H1 (cell line): ENCODE results near the gene PFKFB1. TPM values are rescaled to one million over a fixed set of nuclear protein-coding genes. Genes with fewer than 3 reads are reported as not detected.

ENCODE experiments used
- CTCF ChIA-PET: fragments of 300-600 bp; sonication (Branson Sonifier 250); formaldehyde crosslinking; loops from one replicate; lab custom pipeline; 2021; ENCODE audit not compliant: partially characterized antibody; lab: Charles Lee
- POLR2A ChIA-PET: fragments of 300-600 bp; sonication (Branson Sonifier 250); formaldehyde crosslinking; loops from one replicate; lab custom pipeline; 2021; ENCODE audit warnings: inconsistent platforms; ENCODE audit not compliant: partially characterized antibody; lab: Charles Lee
- DNase-seq, 2 experiments: peaks; one replicate each; pipeline versions ENCODE4 v3.0.0 to v3.0.0-alpha.2; 2010 to 2022; ENCODE audit warnings: low spot score in 2 of 2, low read depth in 1 of 2, mixed read lengths in 1 of 2
- FAIRE-seq: peaks from 2 replicates; lab custom pipeline; 2011; peaks lifted over from hg19 to GRCh38; lab: Jason Lieb, UNC
- H2AFZ ChIP-seq: 2 replicates; pipeline ENCODE4 v1.8.1; 2012; ENCODE audit warnings: low read length, inconsistent platforms
- H2AK5ac ChIP-seq: 2 replicates; pipeline ENCODE4 v1.6.1; 2013; ENCODE audit warnings: low read depth, low read length
- H2BK120ac ChIP-seq: replicated peaks from 2 replicates; pipeline ENCODE3; 2013; ENCODE audit warnings: low read depth, low read length, inconsistent platforms
- H2BK12ac ChIP-seq: 2 replicates; pipeline ENCODE4 v1.6.1; 2013; ENCODE audit warnings: low read depth, low read length
- H2BK15ac ChIP-seq: 2 replicates; pipeline ENCODE4 v1.6.1; 2013; ENCODE audit warnings: low read length
- H2BK20ac ChIP-seq: 2 replicates; pipeline ENCODE4 v1.6.1; 2013; ENCODE audit warnings: low read length
- H2BK5ac ChIP-seq: 2 replicates; pipeline ENCODE4 v1.6.1; 2013; ENCODE audit warnings: low read depth, low read length
- H3K14ac ChIP-seq: 2 replicates; pipeline ENCODE4 v1.6.1; 2013; ENCODE audit warnings: inconsistent platforms; ENCODE audit not compliant: insufficient read length
- H3K18ac ChIP-seq: 2 replicates; pipeline ENCODE4 v1.6.1; 2013; ENCODE audit warnings: low read length; ENCODE audit errors: extremely low read depth
- H3K23ac ChIP-seq: 2 replicates; pipeline ENCODE4 v1.6.1; 2013; ENCODE audit warnings: inconsistent platforms; ENCODE audit not compliant: insufficient read length
- H3K23me2 ChIP-seq: 2 replicates; pipeline ENCODE4 v1.6.1; 2013; ENCODE audit warnings: low read depth, low read length
- H3K27ac ChIP-seq: 2 replicates; pipeline ENCODE4 v1.6.1; 2011; ENCODE audit warnings: low read depth, low read length, inconsistent platforms
- H3K27me3 ChIP-seq, 4 experiments: replicated peaks in 1 of 4; 1 replicate in 1 of 4; 2 replicates in 3 of 4; pipeline versions ENCODE4 v1.6.1 to v1.8.1; 2011 to 2013; ENCODE audit warnings: low read length in 3 of 4, mild to moderate bottlenecking in 3 of 4, inconsistent platforms in 2 of 4, mixed read lengths in 2 of 4, moderate library complexity in 1 of 4; ENCODE audit not compliant: control insufficient read depth in 3 of 4, insufficient read depth in 3 of 4; ENCODE audit errors: extremely low read depth in 1 of 4
- H3K36me3 ChIP-seq, 4 experiments: 2 replicates each; pipeline versions ENCODE4 v1.6.1 to v1.8.1; 2011 to 2013; ENCODE audit warnings: mild to moderate bottlenecking in 4 of 4, low read length in 3 of 4, moderate library complexity in 2 of 4, control low read depth in 1 of 4, inconsistent platforms in 1 of 4; ENCODE audit not compliant: insufficient read depth in 4 of 4, control insufficient read depth in 2 of 4
- H3K4ac ChIP-seq: replicated peaks from 2 replicates; pipeline ENCODE3; 2013; ENCODE audit warnings: low read length, low read depth, mixed read lengths, inconsistent platforms; ENCODE audit not compliant: insufficient read length
- H3K4me1 ChIP-seq, 4 experiments: replicated peaks in 1 of 4; 1 replicate in 1 of 4; 2 replicates in 3 of 4; pipeline versions ENCODE4 v1.6.1 to v1.8.1; 2011 to 2013; ENCODE audit warnings: low read length in 3 of 4, inconsistent platforms in 2 of 4, mixed read lengths in 1 of 4; ENCODE audit not compliant: insufficient read depth in 4 of 4, control insufficient read depth in 3 of 4
- H3K4me2 ChIP-seq, 2 experiments: 2 replicates each; pipeline versions ENCODE4 v1.6.1 to v1.8.1; 2011 to 2013; ENCODE audit warnings: low read depth in 2 of 2, low read length in 2 of 2, control low read depth in 1 of 2, inconsistent platforms in 1 of 2, mild to moderate bottlenecking in 1 of 2; ENCODE audit not compliant: insufficient read depth in 1 of 2
- H3K4me3 ChIP-seq, 4 experiments: fragments of 200-600, 300-600 bp in 1 of 4; sonication (generic), shearing (Covaris generic), sonication (Bioruptor Twin) in 1 of 4; 2 replicates each; pipeline versions ENCODE4 v1.5.1 to v1.8.1; 2011 to 2016; ENCODE audit warnings: low read length in 4 of 4, low read depth in 3 of 4, control low read depth in 2 of 4, inconsistent platforms in 2 of 4, mild to moderate bottlenecking in 2 of 4, mixed read lengths in 1 of 4, moderate library complexity in 1 of 4; ENCODE audit not compliant: insufficient read depth in 2 of 4; ENCODE audit errors: extremely low read depth in 1 of 4
- H3K56ac ChIP-seq: replicated peaks from 2 replicates; pipeline ENCODE3; 2013; ENCODE audit warnings: low read depth, mild to moderate bottlenecking, mixed read lengths, low read length, inconsistent platforms; ENCODE audit not compliant: insufficient read length
- H3K79me1 ChIP-seq: 2 replicates; pipeline ENCODE4 v1.6.1; 2013; ENCODE audit warnings: low read depth, low read length, control low read depth
- H3K79me2 ChIP-seq, 2 experiments: 2 replicates each; pipeline versions ENCODE4 v1.6.1 to v1.8.1; 2012 to 2013; ENCODE audit warnings: low read length in 2 of 2, mild to moderate bottlenecking in 2 of 2, inconsistent platforms in 1 of 2; ENCODE audit not compliant: insufficient read depth in 2 of 2, control insufficient read depth in 1 of 2
- H3K9ac ChIP-seq, 4 experiments: replicated peaks in 1 of 4; 1 replicate in 1 of 4; 2 replicates in 3 of 4; pipeline versions ENCODE4 v1.6.1 to v1.8.1; 2011 to 2013; ENCODE audit warnings: low read depth in 3 of 4, low read length in 3 of 4, control low read depth in 2 of 4, mild to moderate bottlenecking in 2 of 4, moderate library complexity in 2 of 4, inconsistent platforms in 1 of 4; ENCODE audit errors: extremely low read depth in 1 of 4
- H3K9me3 ChIP-seq, 2 experiments: 2 replicates each; pipeline versions ENCODE4 v1.6.1 to v1.8.1; 2012 to 2013; ENCODE audit warnings: mild to moderate bottlenecking in 2 of 2, moderate library complexity in 2 of 2, control low read depth in 1 of 2, inconsistent platforms in 1 of 2, low read depth in 1 of 2, low read length in 1 of 2, mixed read lengths in 1 of 2; ENCODE audit not compliant: insufficient read depth in 2 of 2
- H4K20me1 ChIP-seq, 2 experiments: replicated peaks in 1 of 2; 2 replicates each; pipeline versions ENCODE3 to v1.8.1; 2011 to 2013; ENCODE audit warnings: inconsistent platforms in 2 of 2, low read length in 2 of 2, mild to moderate bottlenecking in 1 of 2; ENCODE audit not compliant: insufficient read depth in 2 of 2, control insufficient read depth in 1 of 2
- H4K5ac ChIP-seq: 2 replicates; pipeline ENCODE4 v1.6.1; 2013; ENCODE audit warnings: low read length, low read depth, mixed read lengths, inconsistent platforms; ENCODE audit not compliant: insufficient read length
- H4K8ac ChIP-seq: 2 replicates; pipeline ENCODE4 v1.8.0; 2013; ENCODE audit warnings: mild to moderate bottlenecking, moderate library complexity, low read length, inconsistent platforms; ENCODE audit not compliant: insufficient read depth; ENCODE audit errors: extremely low read depth
- H4K91ac ChIP-seq: replicated peaks from 2 replicates; pipeline ENCODE3; 2013; ENCODE audit warnings: low read length, mixed read lengths, inconsistent platforms; ENCODE audit not compliant: insufficient read length
- ATF2 ChIP-seq: IDR thresholded peaks from 2 replicates; pipeline ENCODE4 v1.6.1; 2012; ENCODE audit warnings: low read length, inconsistent platforms
- BACH1 ChIP-seq: IDR thresholded peaks from 2 replicates; pipeline ENCODE4 v1.6.1; 2012; ENCODE audit warnings: low read length, improper control_type of control experiment
- CTCF ChIP-seq, 3 experiments: IDR thresholded peaks; 1 replicate in 2 of 3; 2 replicates in 1 of 3; pipeline versions ENCODE4 v1.5.1 to v1.6.1; 2011; ENCODE audit warnings: low read length in 3 of 3, mild to moderate bottlenecking in 3 of 3, inconsistent platforms in 2 of 3, low read depth in 1 of 3, moderate library complexity in 1 of 3; ENCODE audit not compliant: insufficient read depth in 1 of 3; ENCODE audit errors: control extremely low read depth in 1 of 3
- JUN ChIP-seq: IDR thresholded peaks from 2 replicates; pipeline ENCODE4 v1.6.1; 2011; ENCODE audit warnings: low read depth, mild to moderate bottlenecking, improper control_type of control experiment, low read length
- NANOG ChIP-seq: IDR thresholded peaks from 2 replicates; pipeline ENCODE4 v1.6.1; 2011; ENCODE audit warnings: low read length, low read depth, mild to moderate bottlenecking, inconsistent platforms; ENCODE audit not compliant: insufficient read depth, poor library complexity, severe bottlenecking
- POLR2A ChIP-seq, 2 experiments: IDR thresholded peaks; 1 replicate in 1 of 2; 2 replicates in 1 of 2; pipeline ENCODE4 v1.6.1; 2011; ENCODE audit warnings: low read depth in 2 of 2, low read length in 2 of 2, mild to moderate bottlenecking in 2 of 2; ENCODE audit errors: control extremely low read depth in 1 of 2
- SP1 ChIP-seq: IDR thresholded peaks from 2 replicates; pipeline ENCODE4 v1.6.1; 2011; ENCODE audit warnings: low read depth, low read length
- TAF1 ChIP-seq: IDR thresholded peaks from 2 replicates; pipeline ENCODE4 v1.6.1; 2011; ENCODE audit warnings: mild to moderate bottlenecking, low read depth, low read length
- WGBS, 2 experiments: shearing (Covaris generic) in 1 of 2; methylation state at CpG; one replicate each; pipeline versions ENCODE4 v1.1.6 to v1.1.7; 2013 to 2015; ENCODE audit warnings: low lambda C conversion rate in 2 of 2, mixed read lengths in 2 of 2, inconsistent platforms in 1 of 2, low coverage in 1 of 2, missing lambda C conversion rate in 1 of 2; ENCODE audit not compliant: insufficient replicate concordance in 2 of 2, insufficient coverage in 1 of 2, insufficient read length in 1 of 2; ENCODE audit errors: extremely low coverage in 1 of 2, missing lambda C conversion rate in 1 of 2; 5-methylcytosine and 5-hydroxymethylcytosine counted together
- polyA plus RNA-seq, 7 experiments: library from polyadenylated mRNA; depleted of rRNA in 3 of 7; stranded (reverse) in 5 of 7; unstranded in 2 of 7; fragments of >200 nt in 5 of 7; fragments of 200-250 nt in 2 of 7; gene quantifications; 1 replicate in 5 of 7; 2 replicates in 1 of 7; 4 replicates in 1 of 7; pipeline versions ENCODE4 v1.2.1 to v1.2.3, GENCODE V29; 2011 to 2013; ENCODE audit warnings: missing spikeins in 2 of 7, mixed read lengths in 2 of 7
- total RNA-seq: library from RNA; stranded (reverse); fragmentation: NEBNext Ultra II Directional; extraction: Animal tissue kit (Norgen Biotek cat#: 25700); gene quantifications from 2 replicates; pipeline ENCODE4 v1.2.1, GENCODE V29; 2021

The PFKFB1 gene
- total and polyA plus RNA-seq, 2 of the 8 experiments (the other 6 are each of a cell fraction or from before 2014, with no cell fraction given): 0.26 to 0.30 TPM

- no peak overlapping the region for H2BK12ac ChIP-seq
- H4K20me1 ChIP-seq: no peaks in the 10 kb centered on the region
- H3K4ac ChIP-seq: no peak overlapping the region
- no peak overlapping the region for H4K5ac ChIP-seq
- no peaks in the 10 kb centered on the region for H3K79me2 ChIP-seq
- DNase-seq (no peak), FAIRE-seq (no peak)
- H3K56ac ChIP-seq: no peak overlapping the region
- no peaks in the 10 kb centered on the region for H3K4me1 ChIP-seq
- 100% methylated on average over 3 of the region's 6 CpGs; no CpG with 5 or more reads in 1 of the 2 experiments for WGBS, 2 experiments
- no peaks in the 10 kb centered on the region for H3K79me1 ChIP-seq
- no peak overlapping the region for H2BK20ac ChIP-seq
- H2BK15ac ChIP-seq: no peak overlapping the region
- H3K4me3 ChIP-seq: no peak overlapping the region
- H3K9me3 ChIP-seq: no peaks in the 10 kb centered on the region
- no peak overlapping the region for H4K91ac ChIP-seq
- ChIA-PET CTCF (no interaction called here), POLR2A (interaction anchor here (2.5 kb wide), 1 partner anchor 7 kb away, joined by 20 read pairs; the partner anchor contains the start of gene APEX2)
- H3K23me2 ChIP-seq: no peaks in the 10 kb centered on the region
- no peaks in the 10 kb centered on the region for H3K27me3 ChIP-seq
- no peak overlapping the region for H2AFZ ChIP-seq
- no peak overlapping the region for H3K14ac ChIP-seq
- H2AK5ac ChIP-seq: no peak overlapping the region
- no peak overlapping the region for H2BK120ac ChIP-seq
- H3K9ac ChIP-seq: no peak overlapping the region
- no peak overlapping the region for H2BK5ac ChIP-seq
- H3K27ac ChIP-seq: no peak overlapping the region
- H3K23ac ChIP-seq: no peak overlapping the region
- H3K18ac ChIP-seq: no peak overlapping the region
- H3K36me3 ChIP-seq: peaks cover 0 to 32% (median 19%) of the 10 kb centered on the region in 4 experiments; a peak in 6 of 8 replicates
- H3K4me2 ChIP-seq: no peak overlapping the region
- no peak overlapping the region for H4K8ac ChIP-seq
- TF ChIP-seq SP1: no peak
- no peak for TF ChIP-seq ATF2
- no peak for TF ChIP-seq CTCF (IDR thresholded peaks at IDR 0.05; ENCODE audit: control extremely low read depth in 1 of 3, insufficient read depth in 1 of 3, low read depth in 1 of 3, low read length in 3 of 3)
- no peak for TF ChIP-seq NANOG
- TF ChIP-seq BACH1: no peak
- no peak for TF ChIP-seq TAF1
- no peak for TF ChIP-seq JUN
- TF ChIP-seq POLR2A (IDR thresholded peaks at IDR 0.05; ENCODE audit: control extremely low read depth in 1 of 2, low read depth in 2 of 2, low read length in 2 of 2): no peak
These were observed 13.7 kb upstream of the PFKFB1 start for GRCh38 chrX:55007656-55008055.
